Parathyroid adenoma (tissue), 2 donors: Measurements from ENCODE around the gene CNOT2.

Experiments
- H2AFZ ChIP-seq: fragments of 300-600 bp; sonication (generic); one replicate; pipeline ENCODE4 v1.7.0; 2017; ENCODE audit warnings: antibody characterized with exemption, mild to moderate bottlenecking
- H3K27ac ChIP-seq: fragments of 300-600 bp; sonication (generic); one replicate; pipeline ENCODE4 v1.7.0; 2017
- H3K27me3 ChIP-seq: fragments of 300-600 bp; sonication (generic); one replicate; pipeline ENCODE4 v1.7.0; 2017; ENCODE audit warnings: low read length; ENCODE audit not compliant: control insufficient read depth, insufficient read depth
- H3K36me3 ChIP-seq: fragments of 300-600 bp; sonication (generic); one replicate; pipeline ENCODE4 v1.7.0; 2017; ENCODE audit warnings: low read length; ENCODE audit not compliant: control insufficient read depth, insufficient read depth
- H3K4me1 ChIP-seq: fragments of 300-600 bp; sonication (generic); one replicate; pipeline ENCODE4 v1.7.0; 2017; ENCODE audit warnings: control low read depth
- H3K4me2 ChIP-seq: fragments of 300-600 bp; sonication (generic); one replicate; pipeline ENCODE4 v1.7.0; 2017; ENCODE audit warnings: low read length
- H3K4me3 ChIP-seq: fragments of 300-600 bp; sonication (generic); one replicate; pipeline ENCODE4 v1.7.0; 2017; ENCODE audit warnings: low read depth, low read length
- H3K79me2 ChIP-seq: fragments of 300-600 bp; sonication (generic); one replicate; pipeline ENCODE4 v1.7.0; 2017; ENCODE audit warnings: control low read depth
- H3K9ac ChIP-seq: fragments of 300-600 bp; sonication (generic); one replicate; pipeline ENCODE4 v1.7.0; 2017; ENCODE audit warnings: mild to moderate bottlenecking
- H3K9me3 ChIP-seq: fragments of 300-600 bp; sonication (generic); one replicate; pipeline ENCODE4 v1.7.0; 2017; ENCODE audit warnings: low read length; ENCODE audit not compliant: control insufficient read depth
- TF ChIP-seq, protein P1 (sequence below): fragments of 300-600 bp; sonication (generic); IDR thresholded peaks from one replicate; pipeline ENCODE4 v1.7.0; 2017; ENCODE audit warnings: antibody characterized with exemption, mild to moderate bottlenecking
- donor health status: primary hyperparathyroidism.

The CNOT2 gene

DNA sequence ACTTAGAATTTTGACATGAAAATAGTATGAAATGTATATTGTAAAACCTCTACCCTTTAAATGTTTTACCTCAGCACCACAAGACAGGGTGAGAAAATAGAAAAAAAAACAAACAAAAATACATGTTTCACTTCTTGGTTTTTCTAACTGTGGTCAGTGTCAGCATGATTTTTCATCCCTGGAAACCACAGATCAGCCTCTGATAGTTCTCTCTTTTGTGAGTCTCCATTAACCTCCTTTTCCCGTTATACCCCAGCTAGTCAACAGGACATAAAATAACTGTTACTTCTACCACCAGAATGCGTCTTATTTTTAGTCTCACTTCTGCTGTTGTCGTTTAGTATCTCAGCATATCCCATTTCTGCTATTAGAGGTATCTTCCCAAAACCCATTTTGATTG lies 74.5 kb downstream of the CNOT2 start:
- Histone ChIP-seq H3K4me3 (no peak overlapping the region), H2AFZ (no peak overlapping the region), H3K4me1 (peaks cover 5% of the 10 kb centered on the region), H3K36me3 (no peaks in the 10 kb centered on the region), H3K4me2 (no peak overlapping the region), H3K79me2 (peaks cover 11% of the 10 kb centered on the region), H3K9ac (no peak overlapping the region), H3K27me3 (no peaks in the 10 kb centered on the region), H3K9me3 (no peaks in the 10 kb centered on the region), H3K27ac (no peak overlapping the region)
- TF ChIP-seq, protein P1, sequence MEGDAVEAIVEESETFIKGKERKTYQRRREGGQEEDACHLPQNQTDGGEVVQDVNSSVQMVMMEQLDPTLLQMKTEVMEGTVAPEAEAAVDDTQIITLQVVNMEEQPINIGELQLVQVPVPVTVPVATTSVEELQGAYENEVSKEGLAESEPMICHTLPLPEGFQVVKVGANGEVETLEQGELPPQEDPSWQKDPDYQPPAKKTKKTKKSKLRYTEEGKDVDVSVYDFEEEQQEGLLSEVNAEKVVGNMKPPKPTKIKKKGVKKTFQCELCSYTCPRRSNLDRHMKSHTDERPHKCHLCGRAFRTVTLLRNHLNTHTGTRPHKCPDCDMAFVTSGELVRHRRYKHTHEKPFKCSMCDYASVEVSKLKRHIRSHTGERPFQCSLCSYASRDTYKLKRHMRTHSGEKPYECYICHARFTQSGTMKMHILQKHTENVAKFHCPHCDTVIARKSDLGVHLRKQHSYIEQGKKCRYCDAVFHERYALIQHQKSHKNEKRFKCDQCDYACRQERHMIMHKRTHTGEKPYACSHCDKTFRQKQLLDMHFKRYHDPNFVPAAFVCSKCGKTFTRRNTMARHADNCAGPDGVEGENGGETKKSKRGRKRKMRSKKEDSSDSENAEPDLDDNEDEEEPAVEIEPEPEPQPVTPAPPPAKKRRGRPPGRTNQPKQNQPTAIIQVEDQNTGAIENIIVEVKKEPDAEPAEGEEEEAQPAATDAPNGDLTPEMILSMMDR, result no peak

DNA sequence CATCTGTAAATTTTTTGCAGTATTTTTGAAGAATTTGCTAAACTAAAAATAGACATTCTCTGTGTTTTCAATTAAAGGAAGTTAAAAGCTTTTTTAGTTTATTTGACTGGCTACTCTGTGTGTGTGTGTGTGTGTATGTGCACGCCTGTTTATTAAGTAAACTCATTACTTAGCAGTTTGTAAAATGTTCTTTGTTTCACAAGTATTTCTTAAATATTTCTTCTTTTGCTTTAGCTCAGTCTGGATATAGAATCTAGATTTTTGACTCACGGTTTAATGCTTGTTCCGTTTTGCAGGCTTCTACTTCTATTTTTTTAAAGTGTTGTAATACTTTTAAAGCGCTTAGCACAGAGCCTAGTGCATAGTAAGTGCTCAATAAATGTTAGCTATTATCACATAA lies 76.4 kb downstream of the CNOT2 start:
- H3K9ac ChIP-seq, result no peak overlapping the region
- no peaks in the 10 kb centered on the region for H3K36me3 ChIP-seq
- peaks cover 5% of the 10 kb centered on the region for H3K4me1 ChIP-seq
- no peak overlapping the region for H3K4me2 ChIP-seq
- H3K27me3 ChIP-seq, result no peaks in the 10 kb centered on the region
- no peak overlapping the region for H3K4me3 ChIP-seq
- TF ChIP-seq, protein P1, result no peak
- no peak overlapping the region for H3K27ac ChIP-seq
- no peak overlapping the region for H2AFZ ChIP-seq
- H3K79me2 ChIP-seq, result peaks cover 18% of the 10 kb centered on the region
- no peaks in the 10 kb centered on the region for H3K9me3 ChIP-seq

- no peaks in the 10 kb centered on the region for H3K27me3 ChIP-seq
- H3K27ac ChIP-seq, result no peak overlapping the region
- no peaks in the 10 kb centered on the region for H3K36me3 ChIP-seq
- H3K4me3 ChIP-seq, result no peak overlapping the region
- peaks cover 5% of the 10 kb centered on the region for H3K4me1 ChIP-seq
- peaks cover 15% of the 10 kb centered on the region for H3K79me2 ChIP-seq
- H3K9me3 ChIP-seq, result no peaks in the 10 kb centered on the region
- TF ChIP-seq, protein P1, result no peak
- no peak overlapping the region for H3K4me2 ChIP-seq
- H3K9ac ChIP-seq, result no peak overlapping the region
- no peak overlapping the region for H2AFZ ChIP-seq
Measured at GRCh38 chr12:70321191-70321590, 78.0 kb downstream of the CNOT2 start.

- no peak overlapping the region for H3K9ac ChIP-seq
- TF ChIP-seq, protein P1, result no peak
- H2AFZ ChIP-seq, result no peak overlapping the region
- peaks cover 17% of the 10 kb centered on the region for H3K79me2 ChIP-seq
- H3K4me2 ChIP-seq, result no peak overlapping the region
- no peaks in the 10 kb centered on the region for H3K9me3 ChIP-seq
- H3K4me1 ChIP-seq, result no peaks in the 10 kb centered on the region
- no peak overlapping the region for H3K4me3 ChIP-seq
- no peak overlapping the region for H3K27ac ChIP-seq
- H3K27me3 ChIP-seq, result no peaks in the 10 kb centered on the region
- no peaks in the 10 kb centered on the region for H3K36me3 ChIP-seq
Measured at GRCh38 chr12:70327541-70327940, 84.3 kb downstream of the CNOT2 start.

DNA sequence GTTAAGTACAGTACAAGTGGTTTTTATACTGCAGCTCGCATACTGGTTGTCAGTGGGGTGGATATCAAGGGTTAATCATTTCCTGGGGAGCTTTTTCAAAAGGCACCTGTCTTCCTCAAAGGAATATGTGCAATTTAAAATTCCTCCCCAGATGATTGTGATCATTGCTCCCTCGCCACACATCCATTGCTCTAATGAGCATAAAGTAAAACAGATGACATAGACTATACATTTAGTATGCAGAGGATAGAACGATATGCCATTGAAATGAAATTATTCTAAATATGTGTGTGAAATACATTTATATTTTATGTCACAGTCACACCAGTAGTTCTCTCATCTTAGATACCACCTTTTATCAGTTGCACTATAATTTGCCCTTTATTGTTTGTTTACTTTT lies 86.5 kb downstream of the CNOT2 start:
- no peak overlapping the region for H3K9ac ChIP-seq

More for the DNA sequence above, 86.5 kb downstream of the CNOT2 start:
- Histone ChIP-seq H3K79me2 (peaks cover 7% of the 10 kb centered on the region), H3K27ac (no peak overlapping the region), H3K4me1 (no peaks in the 10 kb centered on the region), H3K4me2 (no peak overlapping the region), H3K4me3 (no peak overlapping the region), H3K9me3 (no peaks in the 10 kb centered on the region), H2AFZ (no peak overlapping the region), H3K36me3 (no peaks in the 10 kb centered on the region), H3K27me3 (no peaks in the 10 kb centered on the region)
- TF ChIP-seq, protein P1, result no peak
